Activated CD4-positive, alpha-beta T cell treated with anti-CD3 and anti-CD28 coated beads, Interleukin-2, amount 10 ng/mL, durations not matched to agents 24 days and 14 days (primary cell): ENCODE measurements around the gene SAMD4A. TPM values are rescaled to one million over a fixed set of nuclear protein-coding genes. Genes with fewer than 3 reads are reported as not detected.
A peak's percentile ranks its signal among the peaks of the same experiment; 100 is the strongest.

Source experiments
- DNase-seq: peaks from one replicate; pipeline ENCODE4 v3.0.0; 2022
- H3K27ac Mint-ChIP-seq: one replicate; pipeline ENCODE4 v1.8.0; 2022; ENCODE audit warnings: mild to moderate bottlenecking, mixed read lengths
- H3K27me3 Mint-ChIP-seq: one replicate; pipeline ENCODE4 v1.8.0; 2022; ENCODE audit warnings: mixed read lengths
- H3K36me3 Mint-ChIP-seq: one replicate; pipeline ENCODE4 v1.8.0; 2022; ENCODE audit warnings: low read depth, mild to moderate bottlenecking, mixed read lengths
- H3K4me1 Mint-ChIP-seq: one replicate; pipeline ENCODE4 v1.8.0; 2021; ENCODE audit warnings: mixed read lengths
- H3K4me3 Mint-ChIP-seq: one replicate; pipeline ENCODE4 v1.8.0; 2022; ENCODE audit warnings: mild to moderate bottlenecking, moderate library complexity, mixed read lengths
- H3K9me3 Mint-ChIP-seq: one replicate; pipeline ENCODE4 v1.8.0; 2021; ENCODE audit warnings: mixed read lengths
- intact Hi-C: fragments of 100-400 bp; cut with micrococcal nuclease; formaldehyde crosslinking; loops from one replicate; pipeline ENCODE4 v1.15.1; 2023
- total RNA-seq: library from RNA; stranded (reverse); gene quantifications from 2 replicates; pipeline ENCODE4 v1.2.3, GENCODE V29; 2022

SAMD4A gene
- total RNA-seq, 1 donor from 2014 or later: 4.6 TPM

- Mint-ChIP-seq H3K36me3 (no peaks in the 10 kb centered on the region), H3K4me1 (no peaks in the 10 kb centered on the region), H3K4me3 (no peak overlapping the region), H3K27me3 (peaks cover 15% of the 10 kb centered on the region), H3K9me3 (peaks cover 6% of the 10 kb centered on the region), H3K27ac (no peak overlapping the region)
- intact Hi-C loops: no loop called here
- peak; percentile 22 for DNase-seq
Measured at GRCh38 chr14:54550514-54550913, 16.4 kb upstream of the SAMD4A start.

GRCh38 chr14:54554401-54554800, 12.5 kb upstream of the SAMD4A start:
- Mint-ChIP-seq H3K9me3 (no peaks in the 10 kb centered on the region), H3K27ac (no peak overlapping the region), H3K36me3 (no peaks in the 10 kb centered on the region), H3K4me3 (no peak overlapping the region), H3K4me1 (no peaks in the 10 kb centered on the region), H3K27me3 (peaks cover 12% of the 10 kb centered on the region)
- intact Hi-C loops: no loop called here
- DNase-seq: no peak

GRCh38 chr14:54555651-54556050, 11.3 kb upstream of the SAMD4A start:
- H3K4me1 Mint-ChIP-seq: no peaks in the 10 kb centered on the region
- H3K9me3 Mint-ChIP-seq: no peaks in the 10 kb centered on the region
- peaks cover 17% of the 10 kb centered on the region for H3K27me3 Mint-ChIP-seq
- intact Hi-C loops: no loop called here
- H3K27ac Mint-ChIP-seq: no peak overlapping the region
- H3K4me3 Mint-ChIP-seq: no peak overlapping the region
- DNase-seq: no peak
- no peaks in the 10 kb centered on the region for H3K36me3 Mint-ChIP-seq

- Mint-ChIP-seq H3K9me3 (no peaks in the 10 kb centered on the region), H3K4me1 (no peaks in the 10 kb centered on the region), H3K27me3 (peaks cover 19% of the 10 kb centered on the region), H3K36me3 (no peaks in the 10 kb centered on the region), H3K4me3 (no peak overlapping the region), H3K27ac (no peak overlapping the region)
- intact Hi-C loops: no loop called here
- DNase-seq: no peak
Measured at GRCh38 chr14:54556535-54556934, 10.4 kb upstream of the SAMD4A start.

GRCh38 chr14:54562334-54562733, 4.6 kb upstream of the SAMD4A start:
- no peak for DNase-seq
- H3K36me3 Mint-ChIP-seq: no peaks in the 10 kb centered on the region
- no peak overlapping the region for H3K27ac Mint-ChIP-seq
- H3K4me1 Mint-ChIP-seq: peaks cover 13% of the 10 kb centered on the region
- no peaks in the 10 kb centered on the region for H3K9me3 Mint-ChIP-seq
- H3K27me3 Mint-ChIP-seq: peaks cover 27% of the 10 kb centered on the region
- intact Hi-C loops: loop anchor here (5.0 kb wide), 1 partner anchor 420 kb away; no protein-coding TSS in a partner anchor
- no peak overlapping the region for H3K4me3 Mint-ChIP-seq

GRCh38 chr14:54564071-54564867, 2.7 kb upstream of the SAMD4A start:
- Mint-ChIP-seq H3K9me3 (no peaks in the 10 kb centered on the region), H3K27ac (peak overlapping the region; percentile 32), H3K4me1 (peaks cover 21% of the 10 kb centered on the region), H3K36me3 (no peaks in the 10 kb centered on the region), H3K4me3 (peak overlapping the region; percentile 81), H3K27me3 (peaks cover 39% of the 10 kb centered on the region)
- intact Hi-C loops: loop anchor here (1.0 to 5.0 kb wide), 6 partner anchors 79 to 418 kb away; no protein-coding TSS in a partner anchor
- DNase-seq: no peak

- Mint-ChIP-seq H3K4me1 (peaks cover 21% of the 10 kb centered on the region), H3K36me3 (no peaks in the 10 kb centered on the region), H3K9me3 (no peaks in the 10 kb centered on the region), H3K4me3 (peak overlapping the region; percentile 81), H3K27me3 (peaks cover 45% of the 10 kb centered on the region), H3K27ac (peak overlapping the region; percentile 66)
- intact Hi-C loops: loop anchor here (1.0 to 5.0 kb wide), 8 partner anchors 62 to 417 kb away; partner anchors contain the start of gene GCH1
- DNase-seq: peak; percentile 86
Measured at GRCh38 chr14:54564868-54565784, 1.8 kb upstream of the SAMD4A start.

- DNase-seq: peak; percentile 92
- intact Hi-C loops: loop anchor here (2.0 to 5.0 kb wide), 5 partner anchors 61 to 336 kb away; partner anchors contain the start of genes CDKN3 and GCH1
- Mint-ChIP-seq H3K9me3 (no peaks in the 10 kb centered on the region), H3K27ac (no peak overlapping the region), H3K36me3 (no peaks in the 10 kb centered on the region), H3K4me1 (peaks cover 21% of the 10 kb centered on the region), H3K27me3 (peaks cover 42% of the 10 kb centered on the region), H3K4me3 (peak overlapping the region; percentile 81)
Measured at GRCh38 chr14:54565785-54566409, 1.0 kb upstream of the SAMD4A start.

- H3K4me1 Mint-ChIP-seq: peaks cover 21% of the 10 kb centered on the region
- peak overlapping the region; percentile 87 for H3K27ac Mint-ChIP-seq
Measured at GRCh38 chr14:54567224-54567638, 303 bp downstream of the SAMD4A start.

GRCh38 chr14:54567639-54568561, 972 bp downstream of the SAMD4A start:
- Mint-ChIP-seq H3K27me3 (peaks cover 37% of the 10 kb centered on the region), H3K27ac (peak overlapping the region; percentile 87), H3K4me3 (peak overlapping the region; percentile 93), H3K4me1 (peaks cover 21% of the 10 kb centered on the region), H3K36me3 (peaks cover 6% of the 10 kb centered on the region), H3K9me3 (peaks cover 3% of the 10 kb centered on the region)
- intact Hi-C loops: loop anchor here (2.0 to 5.0 kb wide), 4 partner anchors 59 to 334 kb away; partner anchors contain the start of genes CDKN3 and GCH1
- peak; percentile 82 for DNase-seq

More at GRCh38 chr14:54567224-54567638, 303 bp downstream of the SAMD4A start:
- H3K9me3 Mint-ChIP-seq: peaks cover 3% of the 10 kb centered on the region
- H3K27me3 Mint-ChIP-seq: peaks cover 41% of the 10 kb centered on the region
- intact Hi-C loops: loop anchor here (2.0 to 5.0 kb wide), 4 partner anchors 60 to 335 kb away; partner anchors contain the start of genes CDKN3 and GCH1
- peak overlapping the region; percentile 93 for H3K4me3 Mint-ChIP-seq
- no peak for DNase-seq
- H3K36me3 Mint-ChIP-seq: peaks cover 2% of the 10 kb centered on the region

- DNase-seq: no peak
- H3K4me1 Mint-ChIP-seq: peaks cover 21% of the 10 kb centered on the region
- peak overlapping the region; percentile 93 for H3K4me3 Mint-ChIP-seq
- intact Hi-C loops: loop anchor here (5.0 kb wide), 2 partner anchors 58 to 333 kb away; partner anchors contain the start of gene GCH1
- no peak overlapping the region for H3K27ac Mint-ChIP-seq
- H3K27me3 Mint-ChIP-seq: peaks cover 36% of the 10 kb centered on the region
- peaks cover 10% of the 10 kb centered on the region for H3K9me3 Mint-ChIP-seq
- H3K36me3 Mint-ChIP-seq: peaks cover 15% of the 10 kb centered on the region
Measured at GRCh38 chr14:54568821-54569595, 2.1 kb downstream of the SAMD4A start.

GRCh38 chr14:54570047-54570446, 3.1 kb downstream of the SAMD4A start:
- H3K4me3 Mint-ChIP-seq: no peak overlapping the region
- intact Hi-C loops: no loop called here
- peaks cover 10% of the 10 kb centered on the region for H3K9me3 Mint-ChIP-seq
- H3K4me1 Mint-ChIP-seq: peaks cover 14% of the 10 kb centered on the region
- peaks cover 15% of the 10 kb centered on the region for H3K36me3 Mint-ChIP-seq
- H3K27me3 Mint-ChIP-seq: peaks cover 32% of the 10 kb centered on the region
- H3K27ac Mint-ChIP-seq: no peak overlapping the region
- no peak for DNase-seq
